Stimulated activated CD4-positive, alpha-beta T cell treated with anti-CD3 and anti-CD28 coated beads, Interleukin-2, amount 100 ng/mL, for 48 hours (primary cell): ENCODE data around the gene PARP16.

Experiments
- DNase-seq, 2 donors: peaks; one replicate each; pipeline ENCODE4 v3.0.0-alpha.2; 2020

Gene PARP16

GRCh38 chr15:65286704-65287519 lies at the start of gene PARP16:
Gene PARP16 (minus strand): TSS chr15:65286883. CDS start chr15:65286426, 457 bp downstream.
- peak; percentile 85 to 88 for DNase-seq

DNA sequence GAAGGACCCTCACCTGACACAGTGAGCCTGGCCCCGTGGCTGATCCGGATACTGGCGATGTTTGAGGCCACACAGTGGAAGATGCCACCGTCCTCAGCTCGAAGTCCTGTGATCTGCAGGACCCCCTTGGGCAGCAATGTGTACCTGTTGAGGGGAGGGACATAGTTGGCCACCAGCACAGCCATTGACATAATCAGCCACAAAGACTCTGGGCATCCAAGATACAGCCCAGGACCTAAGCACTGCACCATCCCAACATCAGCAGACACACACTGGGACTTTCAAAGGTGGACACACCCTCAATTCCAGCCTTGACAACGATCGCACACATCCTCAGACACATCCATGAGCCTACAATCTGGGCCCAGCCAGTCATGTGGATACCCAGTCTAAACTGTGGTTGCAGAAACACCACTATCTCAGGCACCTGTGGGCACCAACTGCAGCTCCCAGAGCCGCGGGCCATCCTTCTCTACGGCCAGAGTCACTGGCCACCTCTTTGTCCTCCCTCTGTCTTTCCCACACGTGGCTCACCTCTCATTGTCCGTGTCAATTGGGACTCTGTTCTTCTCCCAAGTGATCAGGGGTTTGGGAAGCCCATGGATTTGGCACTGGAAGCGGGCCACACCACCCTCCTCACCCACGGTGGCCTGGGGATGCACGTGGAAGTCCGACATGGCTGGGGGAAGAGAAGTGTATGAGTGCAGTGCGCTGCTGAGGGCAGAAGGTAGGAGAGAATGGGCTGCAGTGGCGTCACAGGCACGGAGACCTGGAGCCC lies 48.8 kb upstream of the PARP16 start:
- no peak for DNase-seq

- DNase-seq: no peak
Observed at GRCh38 chr15:65334586-65335231, 48.0 kb upstream of the PARP16 start.

GRCh38 chr15:65333856-65334255 lies 47.2 kb upstream of the PARP16 start:
- no peak for DNase-seq

- no peak for DNase-seq
Observed at GRCh38 chr15:65333148-65333820, 46.6 kb upstream of the PARP16 start.

DNA sequence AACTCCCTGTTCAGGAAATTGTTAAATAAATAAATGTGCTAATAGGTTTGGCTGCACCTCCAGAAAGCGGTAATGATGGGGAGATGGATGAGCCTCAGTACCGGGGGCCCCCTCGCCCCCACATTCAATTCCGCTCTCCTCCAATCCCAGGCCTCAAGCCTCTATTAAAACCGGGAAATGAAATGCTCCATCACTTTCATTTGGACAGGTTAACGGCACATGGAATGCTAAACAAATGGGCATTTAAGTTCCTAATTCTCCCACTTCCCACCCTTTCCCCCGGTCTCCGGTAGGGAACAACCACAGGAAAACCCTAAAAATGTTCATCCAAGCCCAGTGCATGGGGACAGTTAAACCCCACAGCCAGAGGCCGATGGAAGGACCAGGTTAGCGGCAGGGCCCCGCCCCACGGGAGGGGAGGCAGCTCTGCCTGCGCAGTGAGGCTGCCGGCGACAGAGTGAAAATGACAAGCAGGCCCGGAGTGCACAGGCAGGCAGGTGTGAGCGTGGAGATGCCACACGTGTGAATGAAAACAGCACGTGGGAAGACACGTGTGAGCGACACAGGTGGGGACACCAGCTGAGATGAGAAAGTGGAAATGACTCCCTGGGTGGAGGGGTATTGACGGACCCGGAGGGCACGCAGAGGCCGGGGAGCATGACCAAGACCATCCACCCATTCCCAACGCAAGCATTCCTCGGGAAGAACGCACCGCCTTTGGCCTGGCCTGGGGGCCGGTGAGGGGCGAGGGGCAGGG lies 45.9 kb upstream of the PARP16 start:
- no peak for DNase-seq

- no peak for DNase-seq
Observed at GRCh38 chr15:65331811-65332210, 45.1 kb upstream of the PARP16 start.

DNA sequence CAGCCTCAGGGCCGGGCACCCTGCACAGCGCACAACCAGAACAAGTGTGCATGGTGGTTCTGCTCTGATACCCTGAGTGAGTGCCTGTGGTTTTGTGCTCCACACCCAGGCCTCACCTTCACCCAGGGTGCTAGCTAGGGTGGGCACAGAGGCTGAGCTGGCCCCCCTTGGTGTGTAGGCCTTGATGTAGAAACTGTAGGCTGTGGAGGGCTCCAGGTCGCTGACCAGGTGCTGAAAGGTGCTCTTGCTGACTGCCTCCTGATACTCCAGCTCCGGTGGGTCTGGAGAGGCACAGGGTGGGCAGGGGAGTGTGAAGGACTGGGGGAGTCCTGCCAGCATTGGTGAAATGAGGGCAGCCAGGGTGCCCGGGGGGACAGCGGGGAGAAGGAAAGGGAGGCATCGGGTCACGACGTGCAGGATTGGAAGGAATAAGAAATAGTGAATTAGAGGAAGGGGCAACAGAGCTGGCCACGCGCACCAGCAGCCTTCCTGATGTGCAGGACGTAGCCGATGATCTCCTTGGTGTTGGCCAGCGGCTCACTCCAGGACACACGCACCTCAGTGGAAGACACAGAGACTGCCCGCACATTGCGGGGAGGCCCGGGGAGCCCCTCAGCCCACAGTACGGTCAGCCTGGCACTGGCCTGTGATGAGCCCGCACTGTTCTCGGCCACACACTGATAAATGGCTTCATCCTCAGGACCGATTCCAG lies 44.4 kb upstream of the PARP16 start:
- no peak for DNase-seq

DNA sequence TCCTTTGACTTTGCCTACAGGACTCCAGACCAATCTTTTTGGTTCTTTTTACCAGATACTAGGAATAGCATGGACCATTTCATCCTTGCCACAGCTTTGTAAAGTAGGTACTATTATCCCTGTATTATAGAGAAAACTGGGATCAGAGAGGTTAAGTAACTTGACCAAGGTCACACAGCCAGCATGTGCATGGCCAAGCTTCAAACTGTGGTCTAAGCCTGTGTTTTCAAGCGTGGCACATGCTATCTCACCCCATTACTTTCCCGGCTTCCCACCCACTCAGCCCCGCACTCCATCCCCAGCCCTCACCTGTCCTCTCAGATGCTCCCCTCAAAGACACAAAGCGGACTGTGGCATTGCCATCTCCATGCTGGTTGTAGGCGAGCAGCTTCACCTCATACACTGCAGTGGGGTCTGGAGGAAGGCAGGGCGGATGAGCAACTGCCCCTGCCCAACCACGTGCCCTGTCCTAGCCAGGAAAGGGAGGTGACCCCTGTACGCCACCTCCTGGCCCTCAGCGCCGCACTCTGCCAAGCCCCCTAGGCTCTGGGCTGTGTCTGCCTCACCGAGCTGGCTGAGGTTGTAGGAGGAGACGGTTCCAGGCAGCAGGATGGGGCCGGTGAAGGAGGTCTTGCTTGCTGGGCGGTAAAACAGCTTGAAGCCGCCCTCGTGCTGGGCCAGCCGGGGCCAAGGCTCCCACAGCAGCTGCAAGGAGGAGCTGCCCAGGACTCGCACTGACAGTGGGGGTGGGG lies 43.5 kb upstream of the PARP16 start:
- no peak for DNase-seq

DNA sequence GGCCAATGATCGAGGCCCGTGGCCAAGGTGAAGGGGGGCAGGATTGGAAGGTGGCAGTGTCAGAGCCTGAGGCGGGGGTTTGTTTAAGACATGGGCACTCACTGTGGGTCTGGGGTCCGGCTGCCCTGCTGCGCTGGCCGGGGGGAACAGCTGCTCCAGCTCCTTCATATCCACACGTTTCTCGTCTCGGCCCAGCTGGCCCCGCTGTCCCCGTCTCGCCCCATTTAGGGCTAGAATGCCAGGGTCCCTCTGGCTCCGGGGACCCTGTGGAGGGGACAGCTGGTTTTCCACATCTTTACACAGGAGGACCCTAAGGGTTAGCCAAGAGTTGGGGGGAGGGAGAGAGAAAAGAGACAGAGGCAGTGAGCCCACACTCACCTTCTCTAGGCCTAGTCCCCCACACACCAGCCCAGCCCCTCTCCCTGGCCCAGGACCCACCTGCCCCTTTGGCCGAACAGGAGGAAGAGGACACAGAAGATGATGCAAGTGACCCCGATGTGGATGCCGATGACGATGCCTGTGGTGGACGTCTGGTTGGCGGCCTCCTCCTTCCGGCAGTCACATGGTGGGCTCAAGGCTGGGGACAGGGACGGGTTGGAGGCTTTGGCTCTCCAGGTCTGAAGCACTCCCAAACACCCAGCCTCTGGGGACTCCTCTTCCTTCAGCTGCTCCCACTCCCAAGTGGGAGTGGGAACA lies 42.8 kb upstream of the PARP16 start:
- no peak for DNase-seq

DNA sequence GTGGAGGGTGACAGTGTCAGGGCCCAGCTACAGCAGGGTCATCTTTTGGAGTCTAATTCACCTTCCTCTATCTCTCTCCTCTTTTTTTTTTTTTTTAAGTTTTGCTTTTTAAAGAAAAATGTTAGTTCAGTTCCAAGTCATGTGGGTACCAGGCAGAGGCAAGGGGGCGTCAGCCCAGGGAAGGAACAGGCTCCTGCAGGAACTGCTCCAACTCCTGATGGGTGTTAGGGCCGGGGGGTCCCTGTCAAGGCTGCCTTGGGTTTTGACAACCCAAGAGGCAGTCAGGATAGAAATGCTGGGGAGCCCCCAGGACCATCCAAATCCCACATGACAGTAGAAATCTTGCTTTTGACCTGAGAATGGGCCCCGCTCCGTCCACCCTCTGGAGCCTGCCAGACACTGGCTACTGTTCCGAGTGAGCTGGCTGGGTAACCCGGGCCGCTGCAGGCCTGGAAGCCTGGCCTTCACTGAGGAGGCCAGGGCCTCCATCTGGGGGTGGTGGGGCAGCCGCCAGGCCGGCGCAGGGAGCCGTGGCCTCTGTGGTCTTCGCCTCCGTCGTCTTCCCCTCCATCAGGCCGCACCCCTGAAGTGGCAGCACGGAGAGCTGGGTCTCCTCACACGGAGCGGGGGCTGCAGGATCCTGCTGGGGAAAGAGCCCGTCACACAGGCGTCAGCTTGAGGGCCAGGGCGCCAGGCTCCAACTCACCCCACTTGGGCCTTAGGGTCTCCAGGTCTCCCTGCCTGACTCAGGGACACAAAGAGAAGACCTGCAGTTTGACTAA lies 42.0 kb upstream of the PARP16 start:
- no peak for DNase-seq

DNA sequence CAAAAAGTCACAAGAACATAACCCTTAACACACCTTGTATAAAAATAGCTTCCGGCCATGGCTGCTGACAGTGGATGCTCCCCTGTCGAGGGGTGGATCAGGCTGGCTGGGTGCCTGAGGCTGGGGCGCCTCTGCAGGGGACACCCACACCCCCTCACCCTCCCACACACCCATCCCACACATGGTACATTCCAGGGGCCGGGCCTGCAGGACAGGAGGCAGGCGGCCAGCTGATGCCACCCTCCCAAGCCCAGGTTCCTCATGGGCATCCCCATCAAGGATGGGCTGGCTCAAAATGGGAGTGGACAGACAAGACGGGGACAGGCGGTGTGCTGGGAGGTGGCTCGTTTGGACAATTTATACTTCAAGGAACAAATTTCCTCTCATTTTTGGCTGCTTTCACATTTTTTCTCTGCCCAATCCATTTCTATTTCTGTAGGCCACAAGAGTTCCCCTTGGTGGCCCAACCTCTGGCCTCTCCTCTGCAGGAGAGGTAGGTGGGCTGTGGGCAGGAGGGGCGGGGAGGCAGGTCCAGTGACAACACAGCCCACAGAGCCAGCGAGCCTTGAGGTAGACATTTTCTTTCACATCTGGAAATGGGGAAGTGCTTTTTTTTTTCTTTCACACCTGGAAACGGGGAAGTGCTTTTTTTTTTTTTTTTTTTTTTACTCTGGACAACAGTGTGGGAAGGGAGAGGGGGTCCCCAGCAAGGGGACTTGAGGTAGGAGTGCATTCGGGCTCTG lies 41.1 kb upstream of the PARP16 start:
- DNase-seq: no peak

- DNase-seq: no peak
Observed at GRCh38 chr15:65326818-65327217, 40.1 kb upstream of the PARP16 start.

- DNase-seq: no peak
Observed at GRCh38 chr15:65326117-65326526, 39.4 kb upstream of the PARP16 start.

GRCh38 chr15:65323071-65323511 lies 36.4 kb upstream of the PARP16 start:
- no peak for DNase-seq

DNA sequence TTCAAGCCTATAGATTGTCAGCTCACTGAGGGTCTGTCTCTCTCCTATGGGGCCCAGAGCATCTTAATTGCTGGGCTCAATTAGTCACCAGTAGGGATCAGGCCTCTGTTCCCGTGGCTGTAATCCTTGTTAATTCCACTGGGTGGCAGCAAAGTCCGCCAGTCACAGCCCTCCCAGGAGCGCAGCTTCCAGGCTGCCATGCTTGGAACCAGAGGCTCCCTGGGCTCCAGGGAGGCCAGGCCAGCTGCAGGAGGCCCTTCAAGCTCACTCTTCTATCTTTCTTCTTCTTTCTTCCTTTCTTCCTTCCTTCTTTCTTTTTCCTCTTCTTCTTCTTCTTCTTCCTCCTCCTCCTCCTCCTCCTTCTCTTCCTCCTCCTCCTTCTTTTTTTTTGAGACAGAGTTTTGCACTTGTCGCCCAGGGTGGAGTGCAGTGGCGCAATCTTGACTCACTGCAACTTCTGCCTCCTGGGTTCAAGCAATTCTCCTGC lies 32.2 kb upstream of the PARP16 start:
- DNase-seq: peak; percentile 73 to 75

DNA sequence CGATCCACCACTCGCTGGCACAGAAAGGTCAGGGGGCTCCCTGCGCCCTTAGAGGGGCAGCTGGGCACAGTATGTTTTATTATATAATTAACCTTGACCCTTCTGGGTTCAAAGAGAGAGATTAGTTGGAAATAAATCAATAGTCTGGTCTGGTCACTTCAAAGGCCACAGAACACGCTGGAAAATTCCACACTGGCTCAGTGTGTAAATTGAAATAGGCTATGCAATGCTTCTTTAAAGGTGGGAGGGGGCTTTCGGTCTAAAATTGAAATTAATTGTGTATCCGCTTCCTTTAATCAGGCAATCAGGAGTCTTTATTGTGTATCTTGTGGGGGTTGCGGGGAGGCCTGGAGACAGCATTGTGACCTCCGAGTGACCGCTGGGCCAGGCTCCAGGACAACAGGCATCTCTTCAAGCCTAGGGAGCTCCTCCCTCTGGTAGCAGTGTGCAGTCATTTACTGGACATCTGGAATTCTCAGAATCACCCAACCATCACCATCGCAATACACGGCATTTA lies 25.8 kb upstream of the PARP16 start:
- DNase-seq: no peak

GRCh38 chr15:65311760-65312159 lies 25.1 kb upstream of the PARP16 start:
- DNase-seq: no peak
